GM12872 (cell line): ENCODE data around the gene ZDHHC11.

Experiments
- TF ChIP-seq, protein P1 (sequence below): IDR thresholded peaks from 3 replicates; pipeline ENCODE4 v1.5.1; 2011; ENCODE audit warnings: low read depth, mild to moderate bottlenecking, low read length, moderate library complexity; ENCODE audit not compliant: insufficient read depth

Gene ZDHHC11

GRCh38 chr5:749101-749670 lies 101.6 kb downstream of the ZDHHC11 start:
- TF ChIP-seq, protein P1, sequence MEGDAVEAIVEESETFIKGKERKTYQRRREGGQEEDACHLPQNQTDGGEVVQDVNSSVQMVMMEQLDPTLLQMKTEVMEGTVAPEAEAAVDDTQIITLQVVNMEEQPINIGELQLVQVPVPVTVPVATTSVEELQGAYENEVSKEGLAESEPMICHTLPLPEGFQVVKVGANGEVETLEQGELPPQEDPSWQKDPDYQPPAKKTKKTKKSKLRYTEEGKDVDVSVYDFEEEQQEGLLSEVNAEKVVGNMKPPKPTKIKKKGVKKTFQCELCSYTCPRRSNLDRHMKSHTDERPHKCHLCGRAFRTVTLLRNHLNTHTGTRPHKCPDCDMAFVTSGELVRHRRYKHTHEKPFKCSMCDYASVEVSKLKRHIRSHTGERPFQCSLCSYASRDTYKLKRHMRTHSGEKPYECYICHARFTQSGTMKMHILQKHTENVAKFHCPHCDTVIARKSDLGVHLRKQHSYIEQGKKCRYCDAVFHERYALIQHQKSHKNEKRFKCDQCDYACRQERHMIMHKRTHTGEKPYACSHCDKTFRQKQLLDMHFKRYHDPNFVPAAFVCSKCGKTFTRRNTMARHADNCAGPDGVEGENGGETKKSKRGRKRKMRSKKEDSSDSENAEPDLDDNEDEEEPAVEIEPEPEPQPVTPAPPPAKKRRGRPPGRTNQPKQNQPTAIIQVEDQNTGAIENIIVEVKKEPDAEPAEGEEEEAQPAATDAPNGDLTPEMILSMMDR: no peak

GRCh38 chr5:746258-746761 lies 104.5 kb downstream of the ZDHHC11 start:
- TF ChIP-seq, protein P1: no peak
